Astrocyte (in vitro differentiated cells and primary cell): ENCODE measurements around the gene SLC38A6. TPM values are rescaled to one million over a fixed set of nuclear protein-coding genes. Genes with fewer than 3 reads are reported as not detected.

ENCODE experiments used
- DNase-seq: peaks from one replicate; pipeline ENCODE4 v3.0.0-alpha.2; 2010; ENCODE audit warnings: low read depth
- FAIRE-seq: peaks from 2 replicates; lab custom pipeline; 2011; peaks lifted over from hg19 to GRCh38; lab: Jason Lieb, UNC
- H2AFZ ChIP-seq: 2 replicates; pipeline ENCODE4 v1.6.0; 2012; ENCODE audit warnings: low read depth, low read length, inconsistent platforms
- H3K27ac ChIP-seq: 2 replicates; pipeline ENCODE4 v1.5.1; 2011; ENCODE audit warnings: low read depth, low read length, inconsistent platforms
- H3K27me3 ChIP-seq: 2 replicates; pipeline ENCODE4 v1.6.0; 2011; ENCODE audit warnings: low read length, inconsistent platforms; ENCODE audit not compliant: insufficient read depth
- H3K36me3 ChIP-seq: 2 replicates; pipeline ENCODE4 v1.5.1; 2011; ENCODE audit warnings: low read length, inconsistent platforms; ENCODE audit not compliant: insufficient read depth
- H3K4me1 ChIP-seq: 2 replicates; pipeline ENCODE4 v1.5.1; 2011; ENCODE audit warnings: low read length, inconsistent platforms; ENCODE audit not compliant: insufficient read depth
- H3K4me2 ChIP-seq: 2 replicates; pipeline ENCODE4 v1.6.0; 2012; ENCODE audit warnings: low read length, inconsistent platforms
- H3K4me3 ChIP-seq: 2 replicates; pipeline ENCODE4 v1.5.1; 2011; ENCODE audit warnings: low read depth, mild to moderate bottlenecking, low read length, inconsistent platforms; ENCODE audit not compliant: insufficient read depth
- H3K79me2 ChIP-seq: 2 replicates; pipeline ENCODE4 v1.6.0; 2012; ENCODE audit warnings: mild to moderate bottlenecking, low read length, inconsistent platforms; ENCODE audit not compliant: insufficient read depth
- H3K9ac ChIP-seq: 2 replicates; pipeline ENCODE4 v1.6.0; 2012; ENCODE audit warnings: mild to moderate bottlenecking, low read length, inconsistent platforms
- H3K9me3 ChIP-seq: 2 replicates; pipeline ENCODE4 v1.5.1; 2012; ENCODE audit warnings: low read depth, mild to moderate bottlenecking, low read length, inconsistent platforms; ENCODE audit not compliant: insufficient read depth
- H4K20me1 ChIP-seq: 2 replicates; pipeline ENCODE4 v1.6.0; 2012; ENCODE audit warnings: low read length, inconsistent platforms; ENCODE audit not compliant: insufficient read depth
- H3K27ac Mint-ChIP-seq: one replicate; pipeline ENCODE4 v1.8.0; 2021; ENCODE audit warnings: mild to moderate bottlenecking, mixed read lengths; ENCODE audit not compliant: unreplicated experiment
- H3K27me3 Mint-ChIP-seq: one replicate; pipeline ENCODE4 v1.8.0; 2021; ENCODE audit warnings: low read depth, mixed read lengths; ENCODE audit not compliant: unreplicated experiment
- H3K36me3 Mint-ChIP-seq: one replicate; pipeline ENCODE4 v1.8.0; 2021; ENCODE audit warnings: low read depth, mixed read lengths; ENCODE audit not compliant: unreplicated experiment
- H3K4me1 Mint-ChIP-seq: one replicate; pipeline ENCODE4 v1.8.0; 2021; ENCODE audit warnings: low read depth, mixed read lengths; ENCODE audit not compliant: unreplicated experiment
- H3K4me3 Mint-ChIP-seq: one replicate; pipeline ENCODE4 v1.8.0; 2021; ENCODE audit warnings: mild to moderate bottlenecking, moderate library complexity, mixed read lengths; ENCODE audit not compliant: unreplicated experiment
- H3K9me3 Mint-ChIP-seq: one replicate; pipeline ENCODE4 v1.8.0; 2021; ENCODE audit warnings: mild to moderate bottlenecking, mixed read lengths; ENCODE audit not compliant: unreplicated experiment
- CTCF ChIP-seq: IDR thresholded peaks from 2 replicates; pipeline ENCODE4 v1.5.1; 2011; ENCODE audit warnings: low read depth, mild to moderate bottlenecking, inconsistent platforms, low read length, moderate library complexity; ENCODE audit not compliant: insufficient read depth
- EZH2 ChIP-seq: IDR thresholded peaks from 2 replicates; pipeline ENCODE4 v1.6.1; 2012; ENCODE audit warnings: mild to moderate bottlenecking, low read length, inconsistent platforms; ENCODE audit not compliant: insufficient read depth
- total RNA-seq: library from RNA; stranded (reverse); gene quantifications from 2 replicates; pipeline ENCODE4 v1.2.1, GENCODE V29; 2021

SLC38A6 gene
- total RNA-seq, 1 donor from 2014 or later, result 14.9 TPM

GRCh38 chr14:60974090-60974651 lies 6.9 kb upstream of the SLC38A6 start:
- peaks cover 9% of the 10 kb centered on the region for H3K4me1 Mint-ChIP-seq
- TF ChIP-seq EZH2 (no peak), CTCF (no peak)

GRCh38 chr14:60975551-60975950 lies 5.5 kb upstream of the SLC38A6 start:
- Histone ChIP-seq H3K4me1 (no peaks in the 10 kb centered on the region), H3K36me3 (peaks cover 7% of the 10 kb centered on the region), H3K4me2 (no peak overlapping the region), H3K4me3 (no peak overlapping the region), H4K20me1 (no peaks in the 10 kb centered on the region), H3K27ac (no peak overlapping the region), H3K9ac (no peak overlapping the region), H2AFZ (no peak overlapping the region), H3K27me3 (no peaks in the 10 kb centered on the region), H3K79me2 (peaks cover 38% of the 10 kb centered on the region), H3K9me3 (no peaks in the 10 kb centered on the region)
- TF ChIP-seq EZH2, result no peak
- TF ChIP-seq CTCF, result no peak
- peaks cover 13% of the 10 kb centered on the region for H3K4me1 Mint-ChIP-seq
- FAIRE-seq (no peak), DNase-seq (no peak)
- no peaks in the 10 kb centered on the region for H3K9me3 Mint-ChIP-seq
- H3K36me3 Mint-ChIP-seq, result no peaks in the 10 kb centered on the region
- H3K27me3 Mint-ChIP-seq, result no peaks in the 10 kb centered on the region
- no peak overlapping the region for H3K4me3 Mint-ChIP-seq
- H3K27ac Mint-ChIP-seq, result no peak overlapping the region

More at GRCh38 chr14:60974090-60974651, 6.9 kb upstream of the SLC38A6 start:
- peaks cover 24% of the 10 kb centered on the region for H3K79me2 ChIP-seq
- H3K27ac ChIP-seq, result no peak overlapping the region
- DNase-seq (no peak), FAIRE-seq (no peak)
- H3K36me3 Mint-ChIP-seq, result no peaks in the 10 kb centered on the region
- peaks cover 7% of the 10 kb centered on the region for H3K36me3 ChIP-seq
- no peaks in the 10 kb centered on the region for H3K27me3 ChIP-seq
- H3K4me3 ChIP-seq, result no peak overlapping the region
- H3K9ac ChIP-seq, result no peak overlapping the region
- H3K9me3 ChIP-seq, result no peaks in the 10 kb centered on the region
- no peaks in the 10 kb centered on the region for H3K27me3 Mint-ChIP-seq
- no peak overlapping the region for H2AFZ ChIP-seq
- H3K4me2 ChIP-seq, result no peak overlapping the region
- no peak overlapping the region for H3K4me3 Mint-ChIP-seq
- no peaks in the 10 kb centered on the region for H4K20me1 ChIP-seq
- no peaks in the 10 kb centered on the region for H3K9me3 Mint-ChIP-seq
- H3K4me1 ChIP-seq, result no peaks in the 10 kb centered on the region
- no peak overlapping the region for H3K27ac Mint-ChIP-seq

GRCh38 chr14:60977847-60978246 lies 3.2 kb upstream of the SLC38A6 start:
- peak overlapping the region; percentile 47 for H3K4me2 ChIP-seq
- H3K27me3 Mint-ChIP-seq, result no peaks in the 10 kb centered on the region

More at GRCh38 chr14:60977847-60978246, 3.2 kb upstream of the SLC38A6 start:
- Histone ChIP-seq H3K9ac (no peak overlapping the region), H3K4me1 (no peaks in the 10 kb centered on the region), H4K20me1 (no peaks in the 10 kb centered on the region), H3K36me3 (peaks cover 7% of the 10 kb centered on the region), H3K27ac (no peak overlapping the region), H3K4me3 (no peak overlapping the region), H2AFZ (no peak overlapping the region), H3K27me3 (no peaks in the 10 kb centered on the region), H3K9me3 (no peaks in the 10 kb centered on the region), H3K79me2 (peaks cover 43% of the 10 kb centered on the region)
- H3K4me3 Mint-ChIP-seq, result no peak overlapping the region
- H3K27ac Mint-ChIP-seq, result no peak overlapping the region
- H3K36me3 Mint-ChIP-seq, result no peaks in the 10 kb centered on the region
- no peaks in the 10 kb centered on the region for H3K9me3 Mint-ChIP-seq
- H3K4me1 Mint-ChIP-seq, result peaks cover 14% of the 10 kb centered on the region
- no peak for FAIRE-seq
- no peak for DNase-seq
- TF ChIP-seq CTCF, result no peak
- TF ChIP-seq EZH2, result no peak
